SK-N-SH (cell line): ENCODE measurements around the gene SYNE2. TPM values are rescaled to one million over a fixed set of nuclear protein-coding genes. Genes with fewer than 3 reads are reported as not detected.

Experiments used
- CTCF ChIA-PET: fragments of 300-600, 350-600 bp; formaldehyde crosslinking; extraction: SDS; loops from one replicate; lab custom pipeline; 2021; lab: Yijun Ruan, JAX
- POLR2A ChIA-PET: fragments of 350-600 bp; sonication (Branson Sonifier 250); formaldehyde crosslinking; extraction: SDS; loops from one replicate; lab custom pipeline; 2020; ENCODE audit warnings: antibody characterized with exemption, inconsistent platforms; lab: Yijun Ruan, JAX
- DNase-seq: peaks from one replicate; pipeline ENCODE4 v3.0.0; 2012
- H2AFZ ChIP-seq: fragments of 200-600 bp; sonication (generic); 2 replicates; pipeline ENCODE4 v1.8.1; 2016; ENCODE audit warnings: antibody characterized with exemption, mild to moderate bottlenecking, low read depth
- H3F3A ChIP-seq: fragments of 200-600 bp; sonication (generic); replicated peaks from 2 replicates; pipeline ENCODE3; 2016; ENCODE audit warnings: antibody characterized with exemption, mild to moderate bottlenecking; ENCODE audit not compliant: insufficient read depth
- H3K27ac ChIP-seq, 2 experiments: fragments of 200-500 bp in 1 of 2; fragments of 200-600 bp in 1 of 2; sonication (Bioruptor generic) in 1 of 2; sonication (generic), shearing (Covaris generic) in 1 of 2; 2 replicates each; pipeline versions ENCODE4 v1.5.1 to v1.6.1; 2014 to 2016; ENCODE audit warnings: low read depth in 2 of 2, inconsistent platforms in 1 of 2, low read length in 1 of 2, mild to moderate bottlenecking in 1 of 2, mixed read lengths in 1 of 2
- H3K27me3 ChIP-seq: fragments of 200-600 bp; sonication (generic), shearing (Covaris generic); 2 replicates; pipeline ENCODE4 v1.6.1; 2016; ENCODE audit warnings: mixed run types; ENCODE audit not compliant: insufficient read depth
- H3K36me3 ChIP-seq, 2 experiments: fragments of 200-500 bp in 1 of 2; fragments of 200-600 bp in 1 of 2; sonication (Bioruptor generic) in 1 of 2; sonication (generic) in 1 of 2; replicated peaks in 1 of 2; 2 replicates each; pipeline versions ENCODE3 to v1.5.1; 2014 to 2016; ENCODE audit warnings: low read length in 1 of 2, mild to moderate bottlenecking in 1 of 2; ENCODE audit not compliant: insufficient read depth in 2 of 2, control insufficient read depth in 1 of 2
- H3K4me1 ChIP-seq, 2 experiments: fragments of 200-500 bp in 1 of 2; fragments of 200-600 bp in 1 of 2; sonication (Bioruptor generic) in 1 of 2; sonication (generic), shearing (Covaris generic) in 1 of 2; 2 replicates each; pipeline versions ENCODE4 v1.5.1 to v1.6.1; 2014 to 2016; ENCODE audit warnings: low read depth in 1 of 2, low read length in 1 of 2, mixed run types in 1 of 2; ENCODE audit not compliant: insufficient read depth in 2 of 2, control insufficient read depth in 1 of 2
- H3K4me2 ChIP-seq: fragments of 200-600 bp; sonication (generic), shearing (Covaris generic); 2 replicates; pipeline ENCODE4 v1.6.1; 2017; ENCODE audit warnings: mixed run types
- H3K4me3 ChIP-seq, 2 experiments: fragments of 200-500 bp in 1 of 2; fragments of 200-600 bp in 1 of 2; sonication (Bioruptor generic) in 1 of 2; sonication (generic), shearing (Covaris generic) in 1 of 2; 2 replicates each; pipeline versions ENCODE4 v1.5.1 to v1.8.1; 2014 to 2016; ENCODE audit warnings: low read depth in 2 of 2, inconsistent platforms in 1 of 2, low read length in 1 of 2, mild to moderate bottlenecking in 1 of 2, mixed read lengths in 1 of 2, moderate library complexity in 1 of 2
- H3K79me2 ChIP-seq: fragments of 200-600 bp; sonication (generic); 2 replicates; pipeline ENCODE4 v1.8.1; 2017; ENCODE audit warnings: mild to moderate bottlenecking; ENCODE audit not compliant: insufficient read depth
- H3K9ac ChIP-seq: fragments of 200-600 bp; sonication (generic); 2 replicates; pipeline ENCODE4 v1.6.1; 2017; ENCODE audit warnings: mixed run types
- H3K9me2 ChIP-seq: fragments of 200-600 bp; sonication (generic); 2 replicates; pipeline ENCODE4 v1.6.1; 2017; ENCODE audit warnings: mixed run types
- H3K9me3 ChIP-seq: fragments of 200-600 bp; sonication (generic); 2 replicates; pipeline ENCODE4 v1.6.1; 2017; ENCODE audit warnings: mixed run types, mild to moderate bottlenecking, moderate library complexity
- H4K20me1 ChIP-seq: fragments of 200-600 bp; sonication (generic); 2 replicates; pipeline ENCODE4 v1.6.1; 2017; ENCODE audit warnings: mild to moderate bottlenecking, mixed run types; ENCODE audit not compliant: insufficient read depth
- CHD2 ChIP-seq: fragments of 150-350 bp; IDR thresholded peaks from 2 replicates; pipeline ENCODE4 v1.6.1; 2018; ENCODE audit warnings: low read length; ENCODE audit not compliant: partially characterized antibody
- EP300 ChIP-seq, 2 experiments: IDR thresholded peaks; 2 replicates each; pipeline versions ENCODE4 v1.4.0 to v1.6.1; 2012; ENCODE audit warnings: borderline replicate concordance in 1 of 2, low read depth in 1 of 2, low read length in 1 of 2
- FOSL2 ChIP-seq: IDR thresholded peaks from 2 replicates; pipeline ENCODE4 v1.4.0; 2012; ENCODE audit warnings: low read depth, mild to moderate bottlenecking, moderate library complexity, borderline replicate concordance
- FOXM1 ChIP-seq: IDR thresholded peaks from 2 replicates; pipeline ENCODE4 v1.4.0; 2012; ENCODE audit warnings: low read depth, mild to moderate bottlenecking
- IRF3 ChIP-seq: fragments of 150-350 bp; IDR thresholded peaks from 2 replicates; pipeline ENCODE4 v1.6.1; 2016; ENCODE audit warnings: mild to moderate bottlenecking, low read depth, low read length
- MAX ChIP-seq: IDR thresholded peaks from 2 replicates; pipeline ENCODE4 v1.4.0; 2012; ENCODE audit warnings: low read depth
- MXI1 ChIP-seq: IDR thresholded peaks from 2 replicates; pipeline ENCODE4 v1.6.1; 2012; ENCODE audit warnings: mild to moderate bottlenecking, low read depth, low read length, improper control_type of control experiment
- PBX3 ChIP-seq: IDR thresholded peaks from 2 replicates; pipeline ENCODE4; 2012
- RCOR1 ChIP-seq: fragments of 150-350 bp; IDR thresholded peaks from 2 replicates; pipeline ENCODE4 v1.6.1; 2017; ENCODE audit warnings: antibody characterized with exemption, low read length
- REST ChIP-seq: IDR thresholded peaks from 2 replicates; pipeline ENCODE4 v1.6.1; 2012; ENCODE audit warnings: mild to moderate bottlenecking, low read depth, low read length, moderate library complexity
- RFX5 ChIP-seq: IDR thresholded peaks from 2 replicates; pipeline ENCODE4 v1.6.1; 2012; ENCODE audit warnings: mild to moderate bottlenecking, improper control_type of control experiment, low read length
- RXRA ChIP-seq: IDR thresholded peaks from 2 replicates; pipeline ENCODE4 v1.4.0; 2012; ENCODE audit warnings: low read depth, mild to moderate bottlenecking, borderline replicate concordance
- SIN3A ChIP-seq: IDR thresholded peaks from 2 replicates; pipeline ENCODE4 v1.6.1; 2012; ENCODE audit warnings: low read depth, mild to moderate bottlenecking, low read length, moderate library complexity, borderline replicate concordance
- SMC3 ChIP-seq: IDR thresholded peaks from 2 replicates; pipeline ENCODE4 v1.6.1; 2012; ENCODE audit warnings: low read depth, low read length, improper control_type of control experiment
- TEAD4 ChIP-seq: IDR thresholded peaks from 2 replicates; pipeline ENCODE4 v1.4.0; 2012; ENCODE audit warnings: mild to moderate bottlenecking, borderline replicate concordance; ENCODE audit not compliant: insufficient read depth
- USF2 ChIP-seq: fragments of 150-350 bp; IDR thresholded peaks from 2 replicates; pipeline ENCODE4 v1.6.1; 2017; ENCODE audit warnings: antibody characterized with exemption, low read length, low read depth, borderline replicate concordance
- YY1 ChIP-seq: IDR thresholded peaks from 2 replicates; pipeline ENCODE4 v1.4.0; 2012; ENCODE audit warnings: low read depth, mild to moderate bottlenecking
- WGBS: methylation state at CpG from one replicate; pipeline ENCODE4 v1.1.6; 2017; ENCODE audit warnings: low lambda C conversion rate; 5-methylcytosine and 5-hydroxymethylcytosine counted together
- polyA plus RNA-seq, 3 experiments: library from polyadenylated mRNA; depleted of rRNA; stranded (reverse); fragments of >200 nt; gene quantifications; 2 replicates each; pipeline ENCODE4 v1.2.3, GENCODE V29; 2012
- TF ChIP-seq, protein P1 (sequence below): IDR thresholded peaks from 2 replicates; pipeline ENCODE4 v1.4.0; 2012; ENCODE audit warnings: low read depth, borderline replicate concordance

Gene SYNE2
- polyA plus RNA-seq, 1 of the 3 experiments (the other 2 are of a cell fraction), result 7.1 TPM

DNA sequence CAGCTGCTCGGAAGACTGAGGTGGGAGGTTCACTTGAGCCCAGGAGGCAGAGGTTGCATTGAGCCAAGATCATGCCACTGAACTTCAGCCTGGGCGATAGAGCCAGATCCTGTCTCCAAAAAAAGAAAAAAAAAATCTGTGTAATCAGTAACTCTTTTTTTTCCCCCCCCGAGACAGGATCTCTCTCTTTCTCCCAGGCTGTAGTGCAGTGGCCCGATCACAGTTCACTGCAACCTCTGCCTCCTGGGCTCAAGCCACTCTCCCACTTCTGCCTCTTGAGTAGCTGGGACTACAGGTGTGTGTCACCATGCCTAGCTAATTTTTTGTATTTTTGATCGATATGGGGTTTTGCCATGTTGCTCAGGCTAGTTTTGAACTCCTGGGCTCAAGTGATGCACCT lies 113.6 kb downstream of the SYNE2 start:
- Histone ChIP-seq H3K4me1 (no peaks in the 10 kb centered on the region), H3K4me2 (no peak overlapping the region), H4K20me1 (no peaks in the 10 kb centered on the region), H2AFZ (no peak overlapping the region), H3K9me3 (no peaks in the 10 kb centered on the region), H3K9ac (no peak overlapping the region), H3K4me3 (no peak overlapping the region), H3K27me3 (no peaks in the 10 kb centered on the region), H3K36me3 (no peaks in the 10 kb centered on the region), H3K79me2 (no peaks in the 10 kb centered on the region), H3K9me2 (no peaks in the 10 kb centered on the region), H3K27ac (no peak overlapping the region), H3F3A (no peaks in the 10 kb centered on the region)
- no peak for DNase-seq
- TF ChIP-seq CHD2 (no peak), TEAD4 (no peak), PBX3 (no peak), FOSL2 (no peak), USF2 (no peak), MAX (no peak), SIN3A (no peak), EP300 (IDR thresholded peaks at IDR 0.05; ENCODE audit: borderline replicate concordance in 1 of 2, low read depth in 1 of 2, low read length in 1 of 2) (no peak), IRF3 (no peak), SMC3 (no peak), RFX5 (no peak), RXRA (no peak), MXI1 (no peak), RCOR1 (no peak), REST (no peak), FOXM1 (no peak), YY1 (no peak)
- TF ChIP-seq, protein P1, sequence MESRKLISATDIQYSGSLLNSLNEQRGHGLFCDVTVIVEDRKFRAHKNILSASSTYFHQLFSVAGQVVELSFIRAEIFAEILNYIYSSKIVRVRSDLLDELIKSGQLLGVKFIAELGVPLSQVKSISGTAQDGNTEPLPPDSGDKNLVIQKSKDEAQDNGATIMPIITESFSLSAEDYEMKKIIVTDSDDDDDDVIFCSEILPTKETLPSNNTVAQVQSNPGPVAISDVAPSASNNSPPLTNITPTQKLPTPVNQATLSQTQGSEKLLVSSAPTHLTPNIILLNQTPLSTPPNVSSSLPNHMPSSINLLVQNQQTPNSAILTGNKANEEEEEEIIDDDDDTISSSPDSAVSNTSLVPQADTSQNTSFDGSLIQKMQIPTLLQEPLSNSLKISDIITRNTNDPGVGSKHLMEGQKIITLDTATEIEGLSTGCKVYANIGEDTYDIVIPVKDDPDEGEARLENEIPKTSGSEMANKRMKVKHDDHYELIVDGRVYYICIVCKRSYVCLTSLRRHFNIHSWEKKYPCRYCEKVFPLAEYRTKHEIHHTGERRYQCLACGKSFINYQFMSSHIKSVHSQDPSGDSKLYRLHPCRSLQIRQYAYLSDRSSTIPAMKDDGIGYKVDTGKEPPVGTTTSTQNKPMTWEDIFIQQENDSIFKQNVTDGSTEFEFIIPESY, result no peak
- 95% methylated on average over 5 of the region's 5 CpGs for whole genome bisulfite sequencing
- ChIA-PET CTCF (interaction anchor here (0.7 kb wide), 1 partner anchor 337 kb away, joined by 3 read pairs; no protein-coding TSS in a partner anchor), POLR2A (no interaction called here)
